Lower leg skin (tissue), 3 donors: ENCODE data around the gene STUM.

Source experiments
- POLR2A ChIP-seq, 2 donors: fragments of 450-650 bp; IDR thresholded peaks; one replicate each; pipeline ENCODE4 v1.6.1; 2016 to 2017; ENCODE audit warnings: antibody characterized with exemption in 2 of 2, mild to moderate bottlenecking in 1 of 2, moderate library complexity in 1 of 2
- TF ChIP-seq, protein P1 (sequence below), 3 donors: fragments of 450-650 bp; IDR thresholded peaks; one replicate each; pipeline ENCODE4 v1.5.1; 2016; ENCODE audit warnings: antibody characterized with exemption in 3 of 3, mild to moderate bottlenecking in 3 of 3, moderate library complexity in 2 of 3

DNA sequence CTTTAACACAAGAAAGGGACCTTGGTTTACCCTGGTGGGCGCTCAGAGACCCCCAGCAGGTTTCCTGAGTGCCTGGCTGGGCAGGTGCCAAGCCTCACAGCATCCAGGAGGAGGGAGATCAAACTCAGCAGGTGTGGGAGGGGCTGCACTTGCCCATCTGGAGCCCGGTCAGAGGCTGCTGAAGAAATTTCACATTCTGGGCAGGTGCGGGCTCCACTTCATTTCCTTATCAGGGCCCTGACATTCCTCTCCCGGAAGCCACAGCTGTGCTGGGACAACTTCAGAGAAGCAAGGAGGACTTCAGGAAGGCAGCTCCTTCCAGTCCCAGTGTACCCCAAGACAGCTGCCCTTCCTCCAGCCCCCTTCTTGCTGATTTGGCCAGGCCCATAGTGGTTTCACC, 107.6 kb downstream of the STUM start:
- TF ChIP-seq, protein P1, sequence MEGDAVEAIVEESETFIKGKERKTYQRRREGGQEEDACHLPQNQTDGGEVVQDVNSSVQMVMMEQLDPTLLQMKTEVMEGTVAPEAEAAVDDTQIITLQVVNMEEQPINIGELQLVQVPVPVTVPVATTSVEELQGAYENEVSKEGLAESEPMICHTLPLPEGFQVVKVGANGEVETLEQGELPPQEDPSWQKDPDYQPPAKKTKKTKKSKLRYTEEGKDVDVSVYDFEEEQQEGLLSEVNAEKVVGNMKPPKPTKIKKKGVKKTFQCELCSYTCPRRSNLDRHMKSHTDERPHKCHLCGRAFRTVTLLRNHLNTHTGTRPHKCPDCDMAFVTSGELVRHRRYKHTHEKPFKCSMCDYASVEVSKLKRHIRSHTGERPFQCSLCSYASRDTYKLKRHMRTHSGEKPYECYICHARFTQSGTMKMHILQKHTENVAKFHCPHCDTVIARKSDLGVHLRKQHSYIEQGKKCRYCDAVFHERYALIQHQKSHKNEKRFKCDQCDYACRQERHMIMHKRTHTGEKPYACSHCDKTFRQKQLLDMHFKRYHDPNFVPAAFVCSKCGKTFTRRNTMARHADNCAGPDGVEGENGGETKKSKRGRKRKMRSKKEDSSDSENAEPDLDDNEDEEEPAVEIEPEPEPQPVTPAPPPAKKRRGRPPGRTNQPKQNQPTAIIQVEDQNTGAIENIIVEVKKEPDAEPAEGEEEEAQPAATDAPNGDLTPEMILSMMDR (IDR thresholded peaks at IDR 0.05), result no peak
- TF ChIP-seq POLR2A (IDR thresholded peaks at IDR 0.05), result no peak
